GM19328 (cell line): ENCODE data around the gene ASIC2.

ENCODE experiments used
- ATAC-seq: cut with Tn5 transposase; IDR thresholded peaks from one replicate; pipeline ENCODE4 v1.9.1; 2021; ENCODE audit warnings: mild to moderate bottlenecking, moderate library complexity; ENCODE audit not compliant: unreplicated experiment

The ASIC2 gene

DNA sequence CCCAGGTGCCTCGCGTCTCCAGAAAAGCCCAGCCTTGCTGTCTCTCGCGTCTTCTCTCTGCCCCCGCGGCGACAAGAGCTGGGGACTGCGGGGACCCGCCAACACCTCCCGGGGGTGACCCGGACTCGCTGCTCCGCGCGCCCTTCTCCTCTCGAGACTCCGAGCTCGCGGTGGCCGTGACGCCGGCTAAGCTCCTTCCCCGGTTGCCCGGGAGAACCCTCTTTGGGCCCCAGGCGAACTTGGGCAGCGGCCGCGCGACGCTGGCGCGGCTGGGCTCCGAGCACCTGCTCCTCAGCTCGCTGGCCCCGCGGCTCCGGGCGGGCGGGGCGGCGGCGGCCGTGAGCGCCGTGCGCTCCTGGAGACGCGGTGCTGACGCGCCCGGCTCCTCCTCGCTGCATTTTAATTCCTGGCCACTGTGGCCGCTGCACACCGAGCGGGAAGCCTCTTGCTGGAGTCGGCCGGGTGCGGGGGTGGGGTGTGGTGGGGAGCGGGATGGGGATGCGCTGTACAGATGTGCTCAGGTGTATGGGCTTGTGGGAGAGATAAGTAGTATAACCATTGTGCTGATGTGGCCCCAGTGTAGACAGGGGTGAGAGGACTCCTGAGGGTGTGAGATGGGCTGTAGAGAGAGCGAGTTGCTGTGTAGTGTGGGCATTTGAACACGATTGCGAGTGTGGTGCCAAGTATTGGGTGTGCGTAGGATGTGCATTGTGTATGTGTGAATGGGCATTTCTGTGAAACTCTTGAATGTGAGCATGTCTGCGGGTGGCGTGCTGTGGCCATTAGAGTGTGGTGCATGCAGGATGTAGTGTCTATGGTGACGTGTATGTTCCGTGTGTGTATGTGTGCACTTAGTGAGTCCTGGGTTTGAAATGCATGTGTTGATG, at the start of gene ASIC2:
Gene ASIC2, minus strand, starts transcription at position 315 of the 887 bp plus-strand sequence.
- no peak for ATAC-seq

DNA sequence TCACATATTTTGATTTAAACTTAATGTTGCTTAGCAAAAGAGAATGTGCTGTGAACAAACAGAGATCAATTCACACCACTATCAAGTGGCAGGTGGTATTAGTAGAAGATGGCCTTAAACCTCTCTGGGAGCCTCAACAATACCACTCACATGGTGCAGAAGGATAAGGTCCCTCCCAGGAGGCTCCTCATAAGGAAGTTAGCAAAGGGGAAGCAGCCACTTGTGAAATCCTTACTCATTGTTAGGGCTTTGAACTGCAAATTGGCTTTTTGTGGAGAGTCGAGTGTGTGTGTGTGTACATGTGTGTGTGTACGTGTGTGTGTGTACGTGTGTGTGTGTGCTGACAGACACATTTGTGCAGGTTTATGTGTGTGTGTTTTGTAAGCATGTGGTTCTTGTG, 48.9 kb upstream of the ASIC2 start:
- no peak for ATAC-seq

DNA sequence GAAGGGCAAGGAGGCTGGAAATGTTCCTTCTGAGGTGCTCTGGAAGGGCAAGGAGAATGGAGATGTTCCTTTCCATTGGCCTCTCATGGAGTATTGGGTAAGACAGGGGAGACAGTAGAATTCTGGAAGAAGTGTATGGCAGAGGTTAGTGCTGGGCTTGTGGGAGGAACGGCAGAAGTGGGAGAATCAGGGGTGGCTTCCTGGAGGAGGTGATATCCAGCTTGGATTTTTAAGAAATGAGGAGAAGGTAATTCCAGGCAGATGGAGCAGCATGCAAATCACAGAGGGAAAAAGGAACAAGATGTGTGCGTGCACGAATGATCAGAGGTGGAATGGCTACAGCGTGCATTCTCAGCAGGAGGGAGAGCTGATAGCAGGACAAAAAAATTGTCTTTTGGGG, 45.1 kb upstream of the ASIC2 start:
- no peak for ATAC-seq

DNA sequence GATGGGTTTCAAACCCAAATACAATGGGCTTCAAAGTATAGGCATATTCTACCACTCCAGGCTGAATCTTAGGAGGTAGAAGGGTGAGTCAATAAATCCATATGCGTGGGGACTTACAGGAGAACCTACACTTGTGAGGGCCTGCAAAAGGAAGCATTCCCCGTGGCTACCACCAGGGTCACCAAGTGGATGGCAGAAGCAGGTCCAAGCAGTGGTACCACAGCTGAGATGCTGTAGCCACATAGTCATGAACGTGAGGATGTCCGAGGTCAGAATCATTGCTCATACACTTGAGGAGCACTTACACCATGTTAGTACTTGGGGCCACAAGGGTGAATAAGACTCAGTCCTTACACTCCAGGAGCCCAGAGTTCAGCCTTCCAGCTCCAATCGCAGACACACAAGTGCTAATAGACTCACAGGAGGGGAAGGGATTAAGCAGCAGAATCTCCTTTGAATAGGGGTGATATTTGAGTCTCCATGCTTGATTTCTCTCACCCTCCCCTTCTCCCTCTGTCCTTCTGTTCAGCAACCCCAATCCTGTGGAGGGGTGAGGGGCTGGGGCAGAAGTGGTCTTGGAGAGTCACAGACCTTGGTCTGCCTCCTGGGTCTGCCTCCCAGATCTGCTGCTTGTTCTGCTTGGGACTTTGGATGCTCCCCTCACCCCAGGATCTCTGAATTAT, 42.5 kb upstream of the ASIC2 start:
- no peak for ATAC-seq

DNA sequence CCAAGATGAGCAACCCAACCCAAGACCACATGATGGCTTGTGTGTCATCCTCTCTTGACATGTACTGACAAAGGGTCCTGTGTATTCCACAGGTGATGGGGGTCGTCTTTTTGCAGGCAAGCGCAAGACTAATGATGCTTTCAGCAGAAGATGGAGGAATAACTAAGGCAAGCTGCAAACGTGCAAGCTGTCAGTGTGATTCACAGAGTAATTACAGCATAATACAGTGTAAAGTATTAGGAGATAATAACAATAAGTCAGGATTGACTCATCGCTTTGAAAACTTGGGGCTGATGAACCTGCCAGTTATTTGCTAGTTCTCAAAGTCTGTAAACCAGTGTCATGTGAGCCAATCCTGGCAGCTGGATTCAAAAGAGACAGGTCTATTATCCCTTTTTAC, 41.6 kb upstream of the ASIC2 start:
- ATAC-seq: no peak

DNA sequence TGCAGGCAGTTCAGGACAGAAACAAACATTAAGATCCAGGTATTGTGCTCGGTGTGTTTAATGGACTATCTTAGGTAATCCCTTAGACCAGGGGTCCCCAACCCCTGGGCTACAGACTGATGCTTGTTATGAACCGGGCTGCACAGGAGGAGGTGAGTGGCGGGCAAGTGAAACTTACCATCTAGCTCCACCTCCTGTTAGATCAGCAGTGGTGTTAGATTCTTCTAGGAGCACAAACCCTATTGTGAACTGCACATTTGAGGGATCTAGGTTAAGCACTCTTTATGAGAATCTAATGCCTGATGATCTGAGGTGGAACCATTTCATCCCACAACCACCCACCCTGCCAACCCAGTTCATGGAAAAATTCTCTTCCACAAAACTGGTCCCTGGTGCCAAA, 37.8 kb upstream of the ASIC2 start:
- ATAC-seq: no peak

DNA sequence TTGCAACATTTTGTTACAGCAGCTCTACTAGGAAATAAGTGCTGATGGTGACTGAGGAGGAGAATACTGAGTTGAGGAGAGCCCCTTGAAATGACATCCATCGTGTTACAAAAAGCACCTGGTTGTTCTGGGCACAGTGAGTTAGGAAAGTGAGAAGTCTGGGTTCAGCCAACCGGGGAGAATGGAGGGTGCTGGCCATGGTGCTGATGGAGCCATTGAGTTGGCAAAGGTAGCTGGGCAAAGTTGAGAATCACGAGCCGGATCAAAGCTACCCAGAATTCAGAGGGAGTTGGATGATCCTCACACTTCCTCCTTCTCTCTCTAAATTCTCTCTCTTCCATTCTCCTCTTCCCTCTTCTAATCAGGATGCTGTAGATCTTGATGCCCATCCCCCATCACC, 35.0 kb upstream of the ASIC2 start:
- no peak for ATAC-seq

DNA sequence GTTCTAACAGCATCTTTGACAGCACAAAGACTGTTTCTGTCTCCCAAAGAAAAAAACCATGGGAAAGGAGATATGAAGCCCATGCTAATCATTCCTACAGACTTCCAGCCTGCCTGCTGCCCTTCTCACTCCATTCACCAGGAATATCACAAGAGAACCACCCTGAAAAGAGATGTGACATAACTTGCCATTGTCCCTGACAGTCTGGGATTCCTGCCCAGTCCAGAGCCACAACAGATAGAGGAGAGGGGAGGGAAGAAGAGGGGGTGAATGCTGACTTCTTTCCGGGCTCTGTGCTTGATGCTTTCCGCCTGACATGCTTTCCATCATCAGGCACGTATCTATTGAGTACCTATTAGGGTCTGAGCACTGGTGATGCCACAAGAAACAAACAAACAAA, 31.6 kb upstream of the ASIC2 start:
- no peak for ATAC-seq

DNA sequence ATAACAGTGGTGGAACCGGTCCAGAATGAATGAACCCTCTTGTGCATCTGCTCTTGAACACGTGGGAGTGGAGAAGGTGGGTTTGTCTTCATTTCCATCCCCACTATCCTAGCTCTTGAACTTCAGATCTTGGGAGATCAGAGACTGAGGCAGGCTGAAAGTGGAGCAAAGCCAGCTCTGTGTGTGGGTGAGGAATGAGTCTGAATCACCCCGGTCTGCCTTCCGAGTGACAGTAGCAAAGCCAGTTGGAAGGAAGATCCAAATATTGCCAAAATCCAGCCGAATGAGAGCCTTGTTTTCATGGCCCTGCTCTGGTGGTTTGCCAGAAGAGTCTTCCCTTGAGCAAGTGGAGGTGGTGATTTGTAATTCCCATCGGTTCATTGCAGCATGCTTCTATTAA, 29.0 kb upstream of the ASIC2 start:
- no peak for ATAC-seq

DNA sequence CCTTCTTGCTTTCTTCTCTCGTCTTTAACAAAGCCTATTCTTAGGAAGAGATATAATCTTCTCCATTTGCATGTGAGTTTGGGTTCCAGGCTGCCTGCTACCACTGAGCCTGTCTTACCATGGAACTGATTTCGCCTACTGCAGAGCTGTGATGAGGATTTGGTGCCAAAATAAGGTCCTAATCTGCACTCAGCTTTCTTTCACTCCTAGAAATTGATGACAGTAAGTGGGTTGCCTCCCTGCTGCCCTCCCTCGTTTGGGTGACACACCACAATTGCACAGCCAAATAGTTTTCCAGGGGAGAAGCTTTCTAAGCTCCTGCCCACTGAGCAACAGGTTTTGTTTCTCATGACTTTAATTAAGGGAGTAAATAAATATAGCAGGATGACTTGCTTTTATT, 25.1 kb upstream of the ASIC2 start:
- no peak for ATAC-seq

DNA sequence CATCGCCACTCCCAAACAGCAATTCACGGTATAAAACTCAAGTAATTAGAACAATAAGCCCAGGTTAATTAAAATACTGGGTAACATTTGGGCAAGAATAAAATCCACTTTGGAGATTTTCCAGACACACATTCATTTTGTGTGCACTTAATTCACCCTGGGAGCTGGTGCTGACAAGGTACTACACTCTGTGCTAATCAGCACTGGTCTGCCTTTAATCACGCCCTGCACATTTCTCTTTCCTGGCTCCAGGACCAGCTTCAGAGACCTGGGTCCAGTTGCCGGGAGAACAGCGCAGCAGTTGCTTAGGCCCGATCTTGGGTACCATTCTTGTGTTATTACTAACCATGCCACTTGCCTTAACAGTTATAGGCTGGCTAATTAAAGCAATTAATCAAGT, 23.7 kb upstream of the ASIC2 start:
- no peak for ATAC-seq

DNA sequence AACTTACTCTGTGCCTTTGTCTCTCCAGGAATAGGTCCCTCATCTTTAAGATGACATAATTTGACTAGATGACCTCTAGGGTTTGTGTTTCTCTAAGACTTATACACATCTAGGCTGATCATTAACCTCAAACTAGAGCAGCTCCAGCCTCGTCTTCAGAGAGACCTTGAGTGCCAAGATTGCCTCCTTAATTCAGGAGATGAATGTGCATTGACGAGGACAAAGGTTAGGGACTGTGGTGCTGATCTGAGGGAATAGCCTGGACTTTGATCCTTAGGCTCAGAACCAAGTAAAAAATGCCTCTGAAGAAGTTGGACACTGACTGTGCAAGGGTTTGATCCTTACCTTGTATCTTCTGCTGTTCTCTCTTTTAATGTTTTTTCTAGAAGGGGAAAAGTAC, 17.2 kb upstream of the ASIC2 start:
- ATAC-seq: no peak

DNA sequence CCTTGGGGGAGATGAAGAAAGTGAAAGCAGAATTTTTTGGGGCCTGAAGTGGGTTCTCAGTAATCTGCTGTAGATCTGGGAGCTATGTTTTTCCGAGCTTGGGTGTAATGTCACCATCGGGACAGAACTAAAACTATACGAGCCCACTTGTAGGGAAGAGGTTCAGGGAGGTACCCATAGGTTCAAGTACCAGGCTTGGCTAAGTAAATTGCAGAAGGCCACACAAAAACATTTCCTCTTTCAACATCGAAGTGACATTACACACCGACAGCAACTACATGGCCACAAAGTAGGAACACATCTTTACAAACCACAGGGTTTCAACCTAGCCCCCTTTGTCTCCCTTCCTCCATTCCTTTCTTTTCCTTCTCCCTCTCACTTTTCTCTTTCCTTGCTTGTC, 10.2 kb upstream of the ASIC2 start:
- ATAC-seq: no peak

DNA sequence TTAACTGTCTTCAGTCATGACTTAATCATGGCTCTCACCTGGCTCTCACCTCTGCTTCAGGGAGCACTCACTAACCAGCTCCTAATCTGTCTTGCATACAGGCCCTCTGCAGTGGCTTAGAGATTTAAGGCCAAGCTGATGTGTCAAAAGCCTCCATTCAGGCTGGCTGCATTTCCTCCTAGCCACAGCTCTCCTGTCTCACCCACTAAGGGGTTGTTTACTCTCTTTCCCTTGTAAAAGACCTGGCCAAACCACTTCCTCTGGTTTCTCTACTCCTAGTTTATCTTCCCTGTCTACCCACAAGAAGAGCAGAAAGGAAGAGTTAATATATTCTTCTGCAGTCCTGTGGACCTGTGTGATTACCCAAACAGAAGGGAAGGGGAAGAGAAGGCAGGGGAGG, 9.3 kb upstream of the ASIC2 start:
- ATAC-seq: no peak

DNA sequence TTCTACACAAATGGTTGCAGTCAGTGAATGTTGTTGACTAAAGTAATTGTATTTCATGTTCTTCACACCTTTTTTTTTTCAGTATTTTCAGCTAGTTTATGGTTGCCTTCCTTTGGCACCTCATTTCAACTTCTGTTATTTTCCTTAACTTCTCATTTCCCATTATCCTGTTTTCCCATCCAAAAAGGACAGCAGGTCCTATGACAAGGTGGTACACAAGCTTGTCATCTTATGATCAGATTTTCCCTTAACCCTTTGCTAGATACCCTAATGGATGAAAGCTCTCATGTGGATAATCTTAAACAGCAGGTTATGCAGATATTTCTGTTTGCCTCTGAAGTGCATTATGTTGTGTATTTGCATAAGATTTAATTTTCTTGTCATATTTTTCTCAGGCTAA, 7.1 kb upstream of the ASIC2 start:
- ATAC-seq: no peak

DNA sequence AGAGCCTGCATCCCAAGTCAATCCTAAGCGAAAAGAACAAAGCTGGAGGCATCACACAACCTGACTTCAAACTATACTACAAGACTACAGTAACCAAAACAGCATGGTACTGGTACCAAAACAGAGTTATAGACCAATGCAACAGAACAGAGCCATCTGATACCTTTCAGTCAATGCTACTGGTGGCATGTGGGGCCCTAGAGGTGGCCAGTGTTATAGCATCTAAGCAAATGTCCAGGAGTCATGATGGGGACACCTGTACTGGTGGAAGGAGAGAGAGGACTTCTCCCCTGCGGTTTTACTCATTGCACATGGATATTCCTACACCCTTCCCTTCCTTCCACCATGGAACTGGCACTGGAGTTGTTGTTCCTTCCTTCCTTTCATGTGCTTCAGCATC, 6.0 kb upstream of the ASIC2 start:
- no peak for ATAC-seq

DNA sequence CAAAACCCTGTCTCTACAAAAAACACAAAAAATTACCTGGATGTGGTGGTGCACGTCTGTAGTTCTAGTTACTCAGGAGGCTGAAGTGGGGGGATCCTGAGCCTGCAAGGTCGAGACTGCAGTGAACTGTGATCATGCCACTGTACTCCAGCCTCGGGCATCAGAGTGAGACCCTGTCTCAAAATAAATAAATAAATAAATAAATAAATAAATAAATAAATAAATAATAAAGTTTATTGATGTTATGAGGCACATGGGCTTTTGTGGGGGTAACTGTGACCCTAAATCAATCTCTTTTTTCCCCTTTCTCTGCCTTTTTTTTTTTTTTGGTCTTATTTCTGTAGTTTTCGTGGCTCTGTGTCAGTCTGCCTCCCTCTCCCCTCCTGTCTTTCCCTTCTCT, 4.5 kb upstream of the ASIC2 start:
- ATAC-seq: no peak

DNA sequence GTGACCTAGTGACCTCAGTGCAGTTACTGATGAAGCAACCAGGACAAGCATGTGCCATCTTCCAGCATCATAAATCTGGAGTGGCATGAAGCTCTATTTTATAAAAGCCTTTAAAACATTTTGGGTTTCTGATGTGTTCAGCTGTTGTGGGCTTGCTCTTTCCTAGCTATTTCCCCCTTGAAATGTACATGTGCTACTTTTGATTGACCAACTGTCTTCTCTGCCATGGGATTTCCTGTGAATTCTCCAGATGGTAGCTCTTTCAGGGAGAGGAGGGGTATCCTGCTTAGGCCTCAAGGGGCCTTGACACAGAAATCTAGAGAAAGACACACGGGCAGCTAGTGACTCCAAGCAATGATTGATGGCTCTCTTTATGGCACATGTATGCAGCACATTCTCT, 1.9 kb upstream of the ASIC2 start:
- ATAC-seq: no peak

DNA sequence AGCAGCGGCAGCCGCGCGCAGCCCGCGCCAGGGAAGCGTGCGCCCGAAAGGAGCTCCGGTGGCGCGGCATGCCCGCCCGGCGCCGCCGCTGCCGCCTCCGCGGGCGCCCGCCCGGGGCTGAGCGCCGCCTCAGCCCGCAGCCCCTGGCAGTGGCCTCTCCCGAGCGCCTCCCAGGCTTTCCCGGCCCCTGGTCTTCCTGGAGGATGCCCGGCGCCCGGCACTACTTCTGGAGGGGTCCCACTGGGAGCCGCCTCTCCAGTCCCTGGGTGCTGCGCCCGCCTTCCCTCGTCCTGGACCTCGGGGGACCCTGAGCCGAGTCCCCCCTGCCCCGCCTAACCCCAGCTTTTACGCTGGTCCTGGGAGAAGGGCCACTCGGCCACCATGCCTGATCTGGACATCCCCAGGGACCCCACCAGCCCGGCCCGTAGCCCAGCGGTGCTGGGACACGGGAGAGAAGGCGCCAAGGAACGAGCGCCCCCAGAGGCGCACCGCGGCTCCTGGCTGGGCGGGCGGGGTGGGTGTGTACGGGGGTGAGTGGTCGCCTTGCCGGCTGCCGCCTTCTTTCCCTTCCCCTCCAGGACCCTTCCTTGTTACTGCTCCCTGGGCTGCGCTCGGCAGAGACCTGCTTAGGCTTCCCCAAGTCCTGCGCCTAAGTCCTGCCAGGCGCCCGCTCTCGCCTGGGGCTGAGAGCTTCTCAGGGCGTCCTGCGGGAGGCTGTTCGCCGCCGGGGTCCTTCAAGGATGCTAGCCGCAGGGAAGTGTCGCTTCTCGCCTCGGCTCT, 704 bp downstream of the ASIC2 start:
- ATAC-seq: no peak

DNA sequence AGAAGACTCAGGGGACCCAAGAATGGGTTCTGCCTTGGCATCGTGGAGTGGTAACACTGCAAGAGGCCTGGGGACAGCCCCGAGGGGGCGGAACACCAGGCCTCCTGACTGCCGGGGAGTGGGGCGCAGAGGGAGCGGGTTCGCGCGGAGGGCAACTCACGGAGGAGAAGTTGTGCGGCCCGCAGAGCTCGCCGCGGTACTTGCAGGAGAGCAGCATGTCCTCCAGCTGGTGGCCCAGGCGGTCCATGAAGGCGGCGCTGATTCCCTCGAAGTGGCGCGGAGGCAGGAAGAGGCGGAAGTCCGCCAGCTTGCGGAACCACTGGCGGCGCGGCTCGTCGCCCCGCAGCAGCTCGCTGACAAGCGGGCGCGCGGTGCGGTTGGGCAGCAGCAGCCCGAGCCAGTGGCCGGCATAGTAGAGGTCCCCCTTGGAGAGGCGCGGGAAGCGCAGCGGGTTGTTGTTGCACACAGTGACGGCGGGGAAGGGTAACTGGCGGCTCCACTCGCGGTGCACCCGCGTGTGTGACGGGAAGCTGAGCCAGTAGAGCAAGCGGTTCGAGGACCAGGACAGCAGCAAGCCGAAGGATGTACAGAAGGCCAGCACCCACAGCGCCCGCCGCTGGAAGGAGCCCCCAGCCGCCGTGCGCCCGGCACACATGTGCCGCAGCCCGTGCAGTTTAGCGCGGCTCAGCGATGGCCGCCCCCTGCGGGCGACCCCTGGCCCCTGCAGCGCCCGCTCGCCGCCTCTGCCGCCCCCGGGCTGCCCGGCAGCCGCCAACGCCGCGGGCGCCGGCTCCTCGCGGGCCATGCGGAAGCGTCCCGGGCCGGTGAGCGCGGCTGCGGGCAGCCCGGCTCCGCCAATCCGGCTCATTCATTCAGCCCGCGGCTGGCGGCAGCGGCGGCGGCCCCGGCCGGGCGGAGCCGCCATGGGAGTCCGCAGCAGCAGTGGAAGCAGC, 1.6 kb downstream of the ASIC2 start:
- ATAC-seq: no peak

DNA sequence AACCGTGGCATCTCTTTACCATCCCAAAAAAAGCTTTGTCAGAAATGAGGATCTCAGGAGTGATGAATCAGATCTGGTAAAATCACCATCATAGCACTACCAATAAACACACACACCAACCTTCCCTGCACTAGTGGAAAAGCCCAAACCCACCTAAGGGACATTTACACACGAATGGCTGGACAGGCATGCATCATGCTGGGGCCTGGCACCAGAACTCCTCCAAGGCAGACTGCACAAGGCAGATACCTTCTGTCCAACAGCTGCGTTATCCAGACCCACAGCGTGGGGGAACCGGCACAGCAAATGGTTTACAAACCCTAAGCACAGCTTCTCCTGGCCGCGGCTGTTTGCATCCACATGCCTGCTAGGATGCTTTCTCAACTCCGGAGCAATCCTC, 2.8 kb downstream of the ASIC2 start:
- no peak for ATAC-seq
